IMR-90 (cell line): ENCODE results near the gene KCNN3. TPM values are rescaled to one million over a fixed set of nuclear protein-coding genes. Genes with fewer than 3 reads are reported as not detected.

Experiments used
- ATAC-seq: fragments of 200-7000 bp; cut with Tn5 transposase; 2 replicates; pipeline ENCODE4 v1.9.1; 2020; ENCODE audit warnings: low read depth, mild to moderate bottlenecking, moderate library complexity
- BruUV-seq: library from RNA; stranded (reverse); fragments of 400-500 nt; replicated peaks from 2 replicates; lab custom pipeline; 2021; lab: Mats Ljungman, UMichigan
- CTCF ChIA-PET: fragments of 300-600 bp; formaldehyde crosslinking; extraction: SDS; loops from one replicate; lab custom pipeline; 2021; ENCODE audit warnings: antibody characterized with exemption; lab: Yijun Ruan, JAX
- POLR2A ChIA-PET: fragments of 300-600 bp; sonication (Branson Sonifier 250); formaldehyde crosslinking; loops from one replicate; lab custom pipeline; 2022; ENCODE audit warnings: antibody characterized with exemption; ENCODE audit not compliant: unreplicated experiment; lab: Charles Lee
- DNase-seq: peaks from one replicate; pipeline ENCODE4 v3.0.0; 2013
- H2AFZ ChIP-seq: replicated peaks from 2 replicates; pipeline ENCODE3; 2013; ENCODE audit warnings: low read length, mild to moderate bottlenecking; ENCODE audit not compliant: poor library complexity
- H2AK5ac ChIP-seq: 2 replicates; pipeline ENCODE4 v1.6.1; 2013; ENCODE audit warnings: low read depth, low read length, inconsistent platforms
- H2AK9ac ChIP-seq: replicated peaks from 2 replicates; pipeline ENCODE3; 2013; ENCODE audit warnings: mild to moderate bottlenecking, low read depth, low read length, moderate library complexity; ENCODE audit not compliant: poor library complexity
- H2BK120ac ChIP-seq: 2 replicates; pipeline ENCODE4 v1.6.1; 2013; ENCODE audit warnings: low read depth, low read length, inconsistent platforms
- H2BK15ac ChIP-seq: 3 replicates; pipeline ENCODE4 v1.6.1; 2013; ENCODE audit warnings: low read depth, low read length, inconsistent platforms
- H2BK20ac ChIP-seq: 2 replicates; pipeline ENCODE4 v1.6.1; 2013; ENCODE audit warnings: low read depth, mild to moderate bottlenecking, inconsistent platforms, low read length, moderate library complexity
- H2BK5ac ChIP-seq: 2 replicates; pipeline ENCODE4 v1.6.1; 2013; ENCODE audit warnings: mild to moderate bottlenecking, low read depth, low read length, inconsistent platforms; ENCODE audit not compliant: poor library complexity, severe bottlenecking
- H3K14ac ChIP-seq: replicated peaks from 2 replicates; pipeline ENCODE4 v1.6.1; 2013; ENCODE audit warnings: low read depth, low read length, inconsistent platforms
- H3K18ac ChIP-seq: 2 replicates; pipeline ENCODE4 v1.6.1; 2013; ENCODE audit warnings: low read depth, low read length, control low read depth
- H3K23ac ChIP-seq: 2 replicates; pipeline ENCODE4 v1.6.1; 2013; ENCODE audit warnings: low read depth, low read length, inconsistent platforms
- H3K27ac ChIP-seq: 2 replicates; pipeline ENCODE4 v1.5.1; 2013; ENCODE audit warnings: mild to moderate bottlenecking, control low read depth, low read length; ENCODE audit not compliant: insufficient read depth
- H3K27me3 ChIP-seq: 2 replicates; pipeline ENCODE4 v1.6.1; 2013; ENCODE audit warnings: low read length; ENCODE audit not compliant: control insufficient read depth, insufficient read depth
- H3K36me3 ChIP-seq: 2 replicates; pipeline ENCODE4 v1.6.1; 2013; ENCODE audit warnings: low read length, mixed read lengths; ENCODE audit not compliant: control insufficient read depth, insufficient read depth
- H3K4ac ChIP-seq: 2 replicates; pipeline ENCODE4 v1.6.1; 2013; ENCODE audit warnings: low read depth, low read length, inconsistent platforms
- H3K4me1 ChIP-seq: 2 replicates; pipeline ENCODE4 v1.6.1; 2013; ENCODE audit warnings: low read length, mixed read lengths; ENCODE audit not compliant: control insufficient read depth, insufficient read depth
- H3K4me2 ChIP-seq: 2 replicates; pipeline ENCODE4 v1.6.1; 2013; ENCODE audit warnings: low read depth, mild to moderate bottlenecking, control low read depth, low read length, moderate library complexity
- H3K4me3 ChIP-seq: 2 replicates; pipeline ENCODE4 v1.5.1; 2013; ENCODE audit warnings: low read depth, mild to moderate bottlenecking, control low read depth, low read length, moderate library complexity; ENCODE audit not compliant: insufficient read depth
- H3K56ac ChIP-seq: 2 replicates; pipeline ENCODE4 v1.6.1; 2013; ENCODE audit warnings: low read length, inconsistent platforms; ENCODE audit not compliant: insufficient read depth; ENCODE audit errors: extremely low read depth
- H3K79me1 ChIP-seq, 2 experiments: 2 replicates each; pipeline ENCODE4 v1.6.1; 2013; ENCODE audit warnings: low read length in 2 of 2, inconsistent platforms in 1 of 2, low read depth in 1 of 2
- H3K9ac ChIP-seq: 2 replicates; pipeline ENCODE4 v1.6.1; 2013; ENCODE audit warnings: low read depth, low read length, control low read depth
- H3K9me1 ChIP-seq: 2 replicates; pipeline ENCODE4 v1.6.1; 2013; ENCODE audit warnings: low read length, inconsistent platforms; ENCODE audit not compliant: insufficient read depth
- H3K9me3 ChIP-seq: 2 replicates; pipeline ENCODE4 v1.6.1; 2013; ENCODE audit warnings: low read length; ENCODE audit not compliant: control insufficient read depth, insufficient read depth
- H4K20me1 ChIP-seq: 2 replicates; pipeline ENCODE4 v1.6.1; 2013; ENCODE audit warnings: low read length, inconsistent platforms; ENCODE audit not compliant: insufficient read depth
- H4K5ac ChIP-seq: 2 replicates; pipeline ENCODE4 v1.6.1; 2013; ENCODE audit warnings: mild to moderate bottlenecking, low read depth, low read length, control low read depth
- H4K8ac ChIP-seq, 2 experiments: 2 replicates each; pipeline ENCODE4 v1.6.1; 2013; ENCODE audit warnings: low read depth in 2 of 2, low read length in 2 of 2, control low read depth in 1 of 2, inconsistent platforms in 1 of 2
- H4K91ac ChIP-seq: 2 replicates; pipeline ENCODE4 v1.6.1; 2013; ENCODE audit warnings: low read depth, low read length, inconsistent platforms; ENCODE audit not compliant: insufficient read depth
- BHLHE40 ChIP-seq: fragments of 150-350 bp; IDR thresholded peaks from 2 replicates; pipeline ENCODE4 v1.6.1; 2016; ENCODE audit warnings: mild to moderate bottlenecking, low read depth, low read length
- CHD1 ChIP-seq: IDR thresholded peaks from 2 replicates; pipeline ENCODE4 v1.6.1; 2012; ENCODE audit warnings: low read depth, low read length, improper control_type of control experiment
- FOS ChIP-seq: fragments of 150-350 bp; IDR thresholded peaks from 2 replicates; pipeline ENCODE4 v1.6.1; 2016; ENCODE audit warnings: low read depth, low read length
- MAZ ChIP-seq: IDR thresholded peaks from 2 replicates; pipeline ENCODE4 v1.6.1; 2012; ENCODE audit warnings: low read depth, mild to moderate bottlenecking, low read length, improper control_type of control experiment, moderate library complexity, borderline replicate concordance
- RAD21 ChIP-seq: IDR thresholded peaks from 2 replicates; pipeline ENCODE4 v1.6.1; 2012; ENCODE audit warnings: low read length, improper control_type of control experiment
- RCOR1 ChIP-seq: IDR thresholded peaks from 2 replicates; pipeline ENCODE4 v1.6.1; 2012; ENCODE audit warnings: mild to moderate bottlenecking, low read length, improper control_type of control experiment; ENCODE audit not compliant: insufficient replicate concordance
- RFX5 ChIP-seq: IDR thresholded peaks from 2 replicates; pipeline ENCODE4 v1.8.0; 2012; ENCODE audit warnings: low read depth, mild to moderate bottlenecking, low read length, moderate library complexity
- SMC3 ChIP-seq: fragments of 150-350 bp; IDR thresholded peaks from 2 replicates; pipeline ENCODE4 v1.6.1; 2016; ENCODE audit warnings: low read depth, mild to moderate bottlenecking, antibody characterized with exemption, low read length, moderate library complexity
- WGBS, 2 experiments: methylation state at CpG; one replicate each; pipeline versions ENCODE4 v1.1.5 to v1.1.7; 2013; ENCODE audit warnings: missing lambda C conversion rate in 2 of 2; ENCODE audit not compliant: insufficient read length in 1 of 2; ENCODE audit errors: extremely low coverage in 2 of 2; 5-methylcytosine and 5-hydroxymethylcytosine counted together
- dilution Hi-C: fragments of 300-500 bp; cut with HindIII; formaldehyde crosslinking; loops from one replicate; pipeline ENCODE4 v1.14.3; 2018; ENCODE audit warnings: low sequenced_read_pairs; ENCODE audit not compliant: unreplicated experiment
- in situ Hi-C: fragments of 300-500 bp; cut with MboI; formaldehyde crosslinking; loops from 3 replicates; pipeline ENCODE4 v1.14.3; 2019; ENCODE audit warnings: low sequenced_read_pairs, inconsistent platforms, mixed read lengths
- intact Hi-C: fragments of 100-400 bp; cut with micrococcal nuclease; formaldehyde crosslinking; loops from 2 replicates; pipeline ENCODE4 v1.10.0; 2022
- polyA plus RNA-seq, 3 experiments: library from polyadenylated mRNA; depleted of rRNA; stranded (reverse); fragments of >200 nt; gene quantifications; 2 replicates each; pipeline ENCODE4 v1.2.3, GENCODE V29; 2012; ENCODE audit warnings: low replicate concordance in 1 of 3
- total RNA-seq: library from RNA; depleted of rRNA; stranded (reverse); fragments of >200 nt; gene quantifications from 2 replicates; pipeline ENCODE4 v1.2.3, GENCODE V29; 2012
- TF ChIP-seq, protein P1 (sequence below): fragments of 150-350 bp; IDR thresholded peaks from 2 replicates; pipeline ENCODE4 v1.6.1; 2016; ENCODE audit warnings: low read depth, mild to moderate bottlenecking, low read length, moderate library complexity, borderline replicate concordance
- TF ChIP-seq, protein P2 (sequence below): conservative IDR thresholded peaks from 2 replicates; pipeline ENCODE4 v1.5.1; 2012; ENCODE audit warnings: mild to moderate bottlenecking, low read depth, low read length, improper control_type of control experiment

The KCNN3 gene
- total and polyA plus RNA-seq, 2 of the 4 experiments (the other 2 are of a cell fraction), result 0.02 TPM; not detected in 1

DNA sequence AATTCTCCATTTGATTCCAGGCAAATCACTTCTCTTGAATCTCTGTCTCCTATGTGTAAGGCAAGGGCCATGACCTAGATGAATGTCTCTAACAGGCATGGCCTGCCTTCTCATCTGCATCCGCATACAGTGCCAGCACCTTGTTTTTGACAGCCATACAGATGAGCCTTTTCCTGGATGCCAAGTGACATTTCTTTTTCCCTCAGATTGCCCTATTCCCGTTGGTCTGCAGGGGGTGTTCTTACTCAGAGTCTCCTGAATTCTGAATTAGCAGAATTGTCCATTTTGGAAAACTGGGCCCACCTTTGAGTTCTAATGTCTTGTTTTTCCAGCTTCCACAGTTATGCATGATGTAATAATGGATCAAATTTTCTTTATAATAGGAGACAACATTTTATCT lies 174.1 kb downstream of the KCNN3 start:
- intact Hi-C loops, result loop anchor here (10.0 kb wide), 2 partner anchors 69 to 179 kb away; partner anchors contain the start of gene KCNN3

More for the DNA sequence above, 174.1 kb downstream of the KCNN3 start:
- Histone ChIP-seq H3K4me3 (no peak overlapping the region), H2BK15ac (no peak overlapping the region), H3K4me2 (no peak overlapping the region), H3K9me3 (no peaks in the 10 kb centered on the region), H3K9ac (no peak overlapping the region), H3K36me3 (no peaks in the 10 kb centered on the region), H3K18ac (no peak overlapping the region), H4K20me1 (no peaks in the 10 kb centered on the region), H4K5ac (no peak overlapping the region), H2BK20ac (no peak overlapping the region), H2BK5ac (no peak overlapping the region), H4K8ac (no peak overlapping the region), H3K23ac (no peak overlapping the region), H2AK5ac (no peak overlapping the region), H3K27me3 (peaks cover 33% of the 10 kb centered on the region), H3K79me1 (no peaks in the 10 kb centered on the region), H3K27ac (no peak overlapping the region), H4K91ac (no peak overlapping the region), H3K9me1 (no peaks in the 10 kb centered on the region), H3K4me1 (no peaks in the 10 kb centered on the region), H3K14ac (no peak overlapping the region), H2AK9ac (no peak overlapping the region), H2AFZ (no peak overlapping the region), H3K4ac (no peak overlapping the region), H3K56ac (no peak overlapping the region), H2BK120ac (no peak overlapping the region)
- POLR2A ChIA-PET, result no interaction called here
- WGBS, 2 experiments, result no CpG with 5 or more reads among the region's 2 CpGs
- in situ Hi-C loops, result no loop called here
- dilution Hi-C loops, result no loop called here
- BruUV-seq, result no TSS peak
- TF ChIP-seq, protein P1, sequence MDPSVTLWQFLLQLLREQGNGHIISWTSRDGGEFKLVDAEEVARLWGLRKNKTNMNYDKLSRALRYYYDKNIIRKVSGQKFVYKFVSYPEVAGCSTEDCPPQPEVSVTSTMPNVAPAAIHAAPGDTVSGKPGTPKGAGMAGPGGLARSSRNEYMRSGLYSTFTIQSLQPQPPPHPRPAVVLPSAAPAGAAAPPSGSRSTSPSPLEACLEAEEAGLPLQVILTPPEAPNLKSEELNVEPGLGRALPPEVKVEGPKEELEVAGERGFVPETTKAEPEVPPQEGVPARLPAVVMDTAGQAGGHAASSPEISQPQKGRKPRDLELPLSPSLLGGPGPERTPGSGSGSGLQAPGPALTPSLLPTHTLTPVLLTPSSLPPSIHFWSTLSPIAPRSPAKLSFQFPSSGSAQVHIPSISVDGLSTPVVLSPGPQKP, result no peak
- TF ChIP-seq RAD21 (peak; percentile 27), SMC3 (0 out of 2 replicates have a peak, but pooled peaks have one; percentile 9), MAZ (no peak), RFX5 (no peak), BHLHE40 (no peak), CHD1 (no peak), FOS (no peak), RCOR1 (no peak)
- TF ChIP-seq, protein P2, sequence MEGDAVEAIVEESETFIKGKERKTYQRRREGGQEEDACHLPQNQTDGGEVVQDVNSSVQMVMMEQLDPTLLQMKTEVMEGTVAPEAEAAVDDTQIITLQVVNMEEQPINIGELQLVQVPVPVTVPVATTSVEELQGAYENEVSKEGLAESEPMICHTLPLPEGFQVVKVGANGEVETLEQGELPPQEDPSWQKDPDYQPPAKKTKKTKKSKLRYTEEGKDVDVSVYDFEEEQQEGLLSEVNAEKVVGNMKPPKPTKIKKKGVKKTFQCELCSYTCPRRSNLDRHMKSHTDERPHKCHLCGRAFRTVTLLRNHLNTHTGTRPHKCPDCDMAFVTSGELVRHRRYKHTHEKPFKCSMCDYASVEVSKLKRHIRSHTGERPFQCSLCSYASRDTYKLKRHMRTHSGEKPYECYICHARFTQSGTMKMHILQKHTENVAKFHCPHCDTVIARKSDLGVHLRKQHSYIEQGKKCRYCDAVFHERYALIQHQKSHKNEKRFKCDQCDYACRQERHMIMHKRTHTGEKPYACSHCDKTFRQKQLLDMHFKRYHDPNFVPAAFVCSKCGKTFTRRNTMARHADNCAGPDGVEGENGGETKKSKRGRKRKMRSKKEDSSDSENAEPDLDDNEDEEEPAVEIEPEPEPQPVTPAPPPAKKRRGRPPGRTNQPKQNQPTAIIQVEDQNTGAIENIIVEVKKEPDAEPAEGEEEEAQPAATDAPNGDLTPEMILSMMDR, result peak; percentile 36
- no peak for DNase-seq
- CTCF ChIA-PET, result no interaction called here
- ATAC-seq, result no peak
